H1 (cell line): Measurements from ENCODE around the gene MCC. TPM values are rescaled to one million over a fixed set of nuclear protein-coding genes. Genes with fewer than 3 reads are reported as not detected.

ENCODE experiments used
- CTCF ChIA-PET: fragments of 300-600 bp; sonication (Branson Sonifier 250); formaldehyde crosslinking; loops from one replicate; lab custom pipeline; 2021; ENCODE audit not compliant: partially characterized antibody; lab: Charles Lee
- POLR2A ChIA-PET: fragments of 300-600 bp; sonication (Branson Sonifier 250); formaldehyde crosslinking; loops from one replicate; lab custom pipeline; 2021; ENCODE audit warnings: inconsistent platforms; ENCODE audit not compliant: partially characterized antibody; lab: Charles Lee
- DNase-seq, 2 experiments: peaks; one replicate each; pipeline versions ENCODE4 v3.0.0 to v3.0.0-alpha.2; 2010 to 2022; ENCODE audit warnings: low spot score in 2 of 2, low read depth in 1 of 2, mixed read lengths in 1 of 2
- FAIRE-seq: peaks from 2 replicates; lab custom pipeline; 2011; peaks lifted over from hg19 to GRCh38; lab: Jason Lieb, UNC
- H2AFZ ChIP-seq: 2 replicates; pipeline ENCODE4 v1.8.1; 2012; ENCODE audit warnings: low read length, inconsistent platforms
- H2AK5ac ChIP-seq: 2 replicates; pipeline ENCODE4 v1.6.1; 2013; ENCODE audit warnings: low read depth, low read length
- H2BK120ac ChIP-seq: replicated peaks from 2 replicates; pipeline ENCODE3; 2013; ENCODE audit warnings: low read depth, low read length, inconsistent platforms
- H2BK12ac ChIP-seq: 2 replicates; pipeline ENCODE4 v1.6.1; 2013; ENCODE audit warnings: low read depth, low read length
- H2BK15ac ChIP-seq: 2 replicates; pipeline ENCODE4 v1.6.1; 2013; ENCODE audit warnings: low read length
- H2BK20ac ChIP-seq: 2 replicates; pipeline ENCODE4 v1.6.1; 2013; ENCODE audit warnings: low read length
- H2BK5ac ChIP-seq: 2 replicates; pipeline ENCODE4 v1.6.1; 2013; ENCODE audit warnings: low read depth, low read length
- H3K14ac ChIP-seq: 2 replicates; pipeline ENCODE4 v1.6.1; 2013; ENCODE audit warnings: inconsistent platforms; ENCODE audit not compliant: insufficient read length
- H3K18ac ChIP-seq: 2 replicates; pipeline ENCODE4 v1.6.1; 2013; ENCODE audit warnings: low read length; ENCODE audit errors: extremely low read depth
- H3K23ac ChIP-seq: 2 replicates; pipeline ENCODE4 v1.6.1; 2013; ENCODE audit warnings: inconsistent platforms; ENCODE audit not compliant: insufficient read length
- H3K23me2 ChIP-seq: 2 replicates; pipeline ENCODE4 v1.6.1; 2013; ENCODE audit warnings: low read depth, low read length
- H3K27ac ChIP-seq: 2 replicates; pipeline ENCODE4 v1.6.1; 2011; ENCODE audit warnings: low read depth, low read length, inconsistent platforms
- H3K27me3 ChIP-seq, 4 experiments: replicated peaks in 1 of 4; 1 replicate in 1 of 4; 2 replicates in 3 of 4; pipeline versions ENCODE4 v1.6.1 to v1.8.1; 2011 to 2013; ENCODE audit warnings: low read length in 3 of 4, mild to moderate bottlenecking in 3 of 4, inconsistent platforms in 2 of 4, mixed read lengths in 2 of 4, moderate library complexity in 1 of 4; ENCODE audit not compliant: control insufficient read depth in 3 of 4, insufficient read depth in 3 of 4; ENCODE audit errors: extremely low read depth in 1 of 4
- H3K36me3 ChIP-seq, 4 experiments: 2 replicates each; pipeline versions ENCODE4 v1.6.1 to v1.8.1; 2011 to 2013; ENCODE audit warnings: mild to moderate bottlenecking in 4 of 4, low read length in 3 of 4, moderate library complexity in 2 of 4, control low read depth in 1 of 4, inconsistent platforms in 1 of 4; ENCODE audit not compliant: insufficient read depth in 4 of 4, control insufficient read depth in 2 of 4
- H3K4ac ChIP-seq: replicated peaks from 2 replicates; pipeline ENCODE3; 2013; ENCODE audit warnings: low read length, low read depth, mixed read lengths, inconsistent platforms; ENCODE audit not compliant: insufficient read length
- H3K4me1 ChIP-seq, 4 experiments: replicated peaks in 1 of 4; 1 replicate in 1 of 4; 2 replicates in 3 of 4; pipeline versions ENCODE4 v1.6.1 to v1.8.1; 2011 to 2013; ENCODE audit warnings: low read length in 3 of 4, inconsistent platforms in 2 of 4, mixed read lengths in 1 of 4; ENCODE audit not compliant: insufficient read depth in 4 of 4, control insufficient read depth in 3 of 4
- H3K4me2 ChIP-seq, 2 experiments: 2 replicates each; pipeline versions ENCODE4 v1.6.1 to v1.8.1; 2011 to 2013; ENCODE audit warnings: low read depth in 2 of 2, low read length in 2 of 2, control low read depth in 1 of 2, inconsistent platforms in 1 of 2, mild to moderate bottlenecking in 1 of 2; ENCODE audit not compliant: insufficient read depth in 1 of 2
- H3K4me3 ChIP-seq, 4 experiments: fragments of 200-600, 300-600 bp in 1 of 4; sonication (generic), shearing (Covaris generic), sonication (Bioruptor Twin) in 1 of 4; 2 replicates each; pipeline versions ENCODE4 v1.5.1 to v1.8.1; 2011 to 2016; ENCODE audit warnings: low read length in 4 of 4, low read depth in 3 of 4, control low read depth in 2 of 4, inconsistent platforms in 2 of 4, mild to moderate bottlenecking in 2 of 4, mixed read lengths in 1 of 4, moderate library complexity in 1 of 4; ENCODE audit not compliant: insufficient read depth in 2 of 4; ENCODE audit errors: extremely low read depth in 1 of 4
- H3K56ac ChIP-seq: replicated peaks from 2 replicates; pipeline ENCODE3; 2013; ENCODE audit warnings: low read depth, mild to moderate bottlenecking, mixed read lengths, low read length, inconsistent platforms; ENCODE audit not compliant: insufficient read length
- H3K79me1 ChIP-seq: 2 replicates; pipeline ENCODE4 v1.6.1; 2013; ENCODE audit warnings: low read depth, low read length, control low read depth
- H3K79me2 ChIP-seq, 2 experiments: 2 replicates each; pipeline versions ENCODE4 v1.6.1 to v1.8.1; 2012 to 2013; ENCODE audit warnings: low read length in 2 of 2, mild to moderate bottlenecking in 2 of 2, inconsistent platforms in 1 of 2; ENCODE audit not compliant: insufficient read depth in 2 of 2, control insufficient read depth in 1 of 2
- H3K9ac ChIP-seq, 4 experiments: replicated peaks in 1 of 4; 1 replicate in 1 of 4; 2 replicates in 3 of 4; pipeline versions ENCODE4 v1.6.1 to v1.8.1; 2011 to 2013; ENCODE audit warnings: low read depth in 3 of 4, low read length in 3 of 4, control low read depth in 2 of 4, mild to moderate bottlenecking in 2 of 4, moderate library complexity in 2 of 4, inconsistent platforms in 1 of 4; ENCODE audit errors: extremely low read depth in 1 of 4
- H3K9me3 ChIP-seq, 2 experiments: 2 replicates each; pipeline versions ENCODE4 v1.6.1 to v1.8.1; 2012 to 2013; ENCODE audit warnings: mild to moderate bottlenecking in 2 of 2, moderate library complexity in 2 of 2, control low read depth in 1 of 2, inconsistent platforms in 1 of 2, low read depth in 1 of 2, low read length in 1 of 2, mixed read lengths in 1 of 2; ENCODE audit not compliant: insufficient read depth in 2 of 2
- H4K20me1 ChIP-seq, 2 experiments: replicated peaks in 1 of 2; 2 replicates each; pipeline versions ENCODE3 to v1.8.1; 2011 to 2013; ENCODE audit warnings: inconsistent platforms in 2 of 2, low read length in 2 of 2, mild to moderate bottlenecking in 1 of 2; ENCODE audit not compliant: insufficient read depth in 2 of 2, control insufficient read depth in 1 of 2
- H4K5ac ChIP-seq: 2 replicates; pipeline ENCODE4 v1.6.1; 2013; ENCODE audit warnings: low read length, low read depth, mixed read lengths, inconsistent platforms; ENCODE audit not compliant: insufficient read length
- H4K8ac ChIP-seq: 2 replicates; pipeline ENCODE4 v1.8.0; 2013; ENCODE audit warnings: mild to moderate bottlenecking, moderate library complexity, low read length, inconsistent platforms; ENCODE audit not compliant: insufficient read depth; ENCODE audit errors: extremely low read depth
- H4K91ac ChIP-seq: replicated peaks from 2 replicates; pipeline ENCODE3; 2013; ENCODE audit warnings: low read length, mixed read lengths, inconsistent platforms; ENCODE audit not compliant: insufficient read length
- GTF2F1 ChIP-seq: IDR thresholded peaks from 2 replicates; pipeline ENCODE4 v1.6.1; 2012; ENCODE audit warnings: low read depth, low read length, improper control_type of control experiment, borderline replicate concordance
- JUN ChIP-seq: IDR thresholded peaks from 2 replicates; pipeline ENCODE4 v1.6.1; 2011; ENCODE audit warnings: low read depth, mild to moderate bottlenecking, improper control_type of control experiment, low read length
- JUND ChIP-seq: IDR thresholded peaks from 2 replicates; pipeline ENCODE4 v1.6.1; 2011; ENCODE audit warnings: mild to moderate bottlenecking, improper control_type of control experiment, low read length
- KDM1A ChIP-seq: fragments of 200-600, 300-600 bp; sonication (generic); IDR thresholded peaks from 2 replicates; pipeline ENCODE4 v1.7.1; 2016; ENCODE audit warnings: mild to moderate bottlenecking, low read length, borderline replicate concordance
- PHF8 ChIP-seq: fragments of 200-600 bp; sonication (generic); conservative IDR thresholded peaks from 2 replicates; pipeline ENCODE4 v1.7.1; 2012; ENCODE audit warnings: low read depth, mild to moderate bottlenecking, inconsistent platforms, low read length, moderate library complexity
- POLR2AphosphoS5 ChIP-seq: IDR thresholded peaks from 2 replicates; pipeline ENCODE4 v1.6.1; 2011; ENCODE audit warnings: low read depth, low read length
- POU5F1 ChIP-seq: IDR thresholded peaks from 2 replicates; pipeline ENCODE4 v1.6.1; 2011; ENCODE audit warnings: low read depth, mild to moderate bottlenecking, low read length, moderate library complexity
- SIN3A ChIP-seq, 2 experiments: IDR thresholded peaks in 1 of 2; conservative IDR thresholded peaks in 1 of 2; 2 replicates each; pipeline ENCODE4 v1.6.1; 2011 to 2012; ENCODE audit warnings: low read length in 2 of 2, improper control_type of control experiment in 1 of 2, low read depth in 1 of 2, mild to moderate bottlenecking in 1 of 2
- TBP ChIP-seq: IDR thresholded peaks from 2 replicates; pipeline ENCODE4 v1.6.1; 2011; ENCODE audit warnings: low read depth, low read length, improper control_type of control experiment
- TEAD4 ChIP-seq: IDR thresholded peaks from 2 replicates; pipeline ENCODE4 v1.6.1; 2012; ENCODE audit warnings: low read depth, low read length, inconsistent platforms, mixed read lengths
- ZNF274 ChIP-seq: IDR thresholded peaks from 2 replicates; pipeline ENCODE4 v1.7.0; 2012; ENCODE audit warnings: low read length, borderline replicate concordance; ENCODE audit errors: extremely low read depth
- WGBS, 2 experiments: shearing (Covaris generic) in 1 of 2; methylation state at CpG; one replicate each; pipeline versions ENCODE4 v1.1.6 to v1.1.7; 2013 to 2015; ENCODE audit warnings: low lambda C conversion rate in 2 of 2, mixed read lengths in 2 of 2, inconsistent platforms in 1 of 2, low coverage in 1 of 2, missing lambda C conversion rate in 1 of 2; ENCODE audit not compliant: insufficient replicate concordance in 2 of 2, insufficient coverage in 1 of 2, insufficient read length in 1 of 2; ENCODE audit errors: extremely low coverage in 1 of 2, missing lambda C conversion rate in 1 of 2; 5-methylcytosine and 5-hydroxymethylcytosine counted together
- polyA plus RNA-seq, 7 experiments: library from polyadenylated mRNA; depleted of rRNA in 3 of 7; stranded (reverse) in 5 of 7; unstranded in 2 of 7; fragments of >200 nt in 5 of 7; fragments of 200-250 nt in 2 of 7; gene quantifications; 1 replicate in 5 of 7; 2 replicates in 1 of 7; 4 replicates in 1 of 7; pipeline versions ENCODE4 v1.2.1 to v1.2.3, GENCODE V29; 2011 to 2013; ENCODE audit warnings: missing spikeins in 2 of 7, mixed read lengths in 2 of 7
- total RNA-seq: library from RNA; stranded (reverse); fragmentation: NEBNext Ultra II Directional; extraction: Animal tissue kit (Norgen Biotek cat#: 25700); gene quantifications from 2 replicates; pipeline ENCODE4 v1.2.1, GENCODE V29; 2021
- TF ChIP-seq, protein P1 (sequence below): IDR thresholded peaks from 2 replicates; pipeline ENCODE4 v1.6.1; 2012; ENCODE audit warnings: inconsistent platforms

The MCC gene
- total and polyA plus RNA-seq, 2 of the 8 experiments (the other 6 are each of a cell fraction or from before 2014, with no cell fraction given) = 2.6 to 18.3 TPM

DNA sequence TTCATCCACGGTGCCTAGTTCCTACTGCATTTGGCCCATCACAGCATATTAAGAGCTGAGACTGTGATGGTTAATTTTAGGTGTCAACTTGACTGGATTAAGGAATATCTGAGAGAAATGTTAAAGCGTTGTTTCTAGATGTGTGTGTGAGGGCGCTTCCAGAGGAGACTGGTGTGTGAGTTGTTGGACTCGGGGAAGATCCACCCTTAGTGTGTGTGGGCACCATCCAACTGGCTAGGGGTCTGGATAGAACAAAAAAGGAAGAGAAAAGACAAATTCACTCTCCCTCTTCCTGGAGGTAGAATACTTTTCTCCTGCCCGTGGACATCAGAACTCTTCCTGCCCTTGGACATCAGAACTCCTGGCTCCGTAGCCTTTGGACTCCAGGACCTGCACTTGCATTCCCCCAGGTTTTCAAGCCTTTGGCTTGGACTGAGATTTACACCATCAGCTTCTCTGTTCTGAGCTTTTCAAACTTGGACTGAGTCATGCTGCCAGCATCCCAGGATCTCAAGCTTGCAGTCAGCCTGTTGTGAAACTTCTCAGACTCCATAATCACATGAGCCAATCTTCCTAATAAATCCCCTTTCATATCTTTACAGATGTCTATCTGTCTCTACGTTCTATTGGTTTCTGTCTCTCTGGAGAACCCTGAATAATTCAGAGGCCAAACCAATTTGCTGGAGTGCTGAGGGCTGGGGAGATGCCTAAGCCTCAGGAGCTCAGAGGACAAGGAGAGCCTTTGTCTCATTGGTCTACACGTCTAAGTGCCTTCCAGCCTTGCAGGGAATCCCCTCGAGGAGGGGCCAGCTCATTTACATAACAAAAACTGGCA is 347.2 kb downstream of the MCC start:
- H2BK15ac ChIP-seq = no peak overlapping the region
- H2BK5ac ChIP-seq = no peak overlapping the region
- no peak overlapping the region for H3K14ac ChIP-seq
- no peak overlapping the region for H2AFZ ChIP-seq
- no peak overlapping the region for H3K18ac ChIP-seq
- peak overlapping the region; percentile 34 for H4K91ac ChIP-seq
- peak in 1 of 2 experiments; percentile 24 for DNase-seq
- no peak overlapping the region for H3K4me3 ChIP-seq
- no peak overlapping the region for H4K8ac ChIP-seq
- H3K27ac ChIP-seq = no peak overlapping the region
- H2BK20ac ChIP-seq = no peak overlapping the region
- no peak overlapping the region for H2AK5ac ChIP-seq
- H3K9ac ChIP-seq = no peak overlapping the region
- H4K20me1 ChIP-seq = no peaks in the 10 kb centered on the region
- no peak overlapping the region for H3K4ac ChIP-seq
- WGBS, 2 experiments = 78% methylated on average over 9 of the region's 9 CpGs; no CpG with 5 or more reads in 1 of the 2 experiments
- H3K9me3 ChIP-seq = no peaks in the 10 kb centered on the region
- H3K56ac ChIP-seq = no peak overlapping the region
- no peak overlapping the region for H4K5ac ChIP-seq
- no peaks in the 10 kb centered on the region for H3K79me2 ChIP-seq
- no peak overlapping the region for H2BK12ac ChIP-seq
- no peaks in the 10 kb centered on the region for H3K79me1 ChIP-seq
- no peak overlapping the region for H3K23ac ChIP-seq
- ChIA-PET POLR2A (no interaction called here), CTCF (interaction anchor here (0.8 to 5.2 kb wide), 2 partner anchors 17 to 60 kb away, joined by 3 to 21 read pairs; no protein-coding TSS in a partner anchor)
- no peak overlapping the region for H2BK120ac ChIP-seq
- H3K36me3 ChIP-seq = no peaks in the 10 kb centered on the region
- H3K27me3 ChIP-seq = no peaks in the 10 kb centered on the region; a peak in 1 of 7 replicates
- H3K4me2 ChIP-seq = no peak overlapping the region
- H3K23me2 ChIP-seq = no peaks in the 10 kb centered on the region
- FAIRE-seq = no peak
- no peaks in the 10 kb centered on the region for H3K4me1 ChIP-seq
- no peak for TF ChIP-seq TBP
- no peak for TF ChIP-seq JUN
- TF ChIP-seq POLR2AphosphoS5 = no peak
- TF ChIP-seq, protein P1, sequence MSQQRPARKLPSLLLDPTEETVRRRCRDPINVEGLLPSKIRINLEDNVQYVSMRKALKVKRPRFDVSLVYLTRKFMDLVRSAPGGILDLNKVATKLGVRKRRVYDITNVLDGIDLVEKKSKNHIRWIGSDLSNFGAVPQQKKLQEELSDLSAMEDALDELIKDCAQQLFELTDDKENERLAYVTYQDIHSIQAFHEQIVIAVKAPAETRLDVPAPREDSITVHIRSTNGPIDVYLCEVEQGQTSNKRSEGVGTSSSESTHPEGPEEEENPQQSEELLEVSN = no peak
- no peak for TF ChIP-seq JUND
- TF ChIP-seq POU5F1 = no peak
- no peak for TF ChIP-seq SIN3A (conservative IDR thresholded peaks at IDR 0.05 in 1 of 2, IDR thresholded peaks at IDR 0.05 in 1 of 2; ENCODE audit: low read depth in 1 of 2, low read length in 2 of 2)
- TF ChIP-seq KDM1A = no peak
- TF ChIP-seq TEAD4 = no peak
- no peak for TF ChIP-seq ZNF274
- TF ChIP-seq PHF8 = no peak
- no peak for TF ChIP-seq GTF2F1
